KMS-11 (cell line): ENCODE measurements around the gene MVB12B.

Experiments
- H2AFZ ChIP-seq: fragments of 200-600 bp; sonication (generic); 2 replicates; pipeline ENCODE4 v1.6.1; 2016; ENCODE audit warnings: antibody characterized with exemption, mixed run types, low read depth
- H3K27ac ChIP-seq: fragments of 200-600 bp; sonication (generic); 2 replicates; pipeline ENCODE4 v1.6.1; 2016; ENCODE audit warnings: mild to moderate bottlenecking, mixed run types
- H3K27me3 ChIP-seq: fragments of 200-600 bp; sonication (generic); 2 replicates; pipeline ENCODE4 v1.6.1; 2017; ENCODE audit warnings: mild to moderate bottlenecking, low read depth, mixed run types, moderate library complexity; ENCODE audit not compliant: insufficient read depth
- H3K36me3 ChIP-seq: fragments of 200-600 bp; sonication (generic); 2 replicates; pipeline ENCODE4 v1.6.1; 2017; ENCODE audit warnings: mild to moderate bottlenecking, mixed run types; ENCODE audit not compliant: insufficient read depth
- H3K4me1 ChIP-seq: fragments of 200-600 bp; sonication (generic); 2 replicates; pipeline ENCODE4 v1.6.1; 2016; ENCODE audit warnings: mild to moderate bottlenecking, low read depth, mixed run types; ENCODE audit not compliant: poor library complexity, severe bottlenecking
- H3K4me2 ChIP-seq: fragments of 200-600 bp; sonication (generic); 2 replicates; pipeline ENCODE4 v1.7.0; 2016; ENCODE audit warnings: mild to moderate bottlenecking, mixed run types
- H3K4me3 ChIP-seq: fragments of 200-600 bp; sonication (generic); IDR thresholded peaks from 2 replicates; pipeline ENCODE4 v1.6.1; 2017; ENCODE audit warnings: low read depth, low read length, mixed read lengths; ENCODE audit not compliant: insufficient read depth
- H3K79me2 ChIP-seq: fragments of 200-600 bp; sonication (generic); 2 replicates; pipeline ENCODE4 v1.6.1; 2016; ENCODE audit warnings: low read depth, mixed run types; ENCODE audit not compliant: insufficient read depth
- H3K9ac ChIP-seq: fragments of 200-600 bp; sonication (generic); 2 replicates; pipeline ENCODE4 v1.6.1; 2016; ENCODE audit warnings: mild to moderate bottlenecking, mixed run types
- H4K20me1 ChIP-seq: fragments of 200-600 bp; sonication (generic); 2 replicates; pipeline ENCODE4 v1.6.1; 2016; ENCODE audit warnings: mild to moderate bottlenecking, mixed run types; ENCODE audit not compliant: insufficient read depth
- CTCF ChIP-seq: fragments of 200-600 bp; sonication (generic); conservative IDR thresholded peaks from 2 replicates; pipeline ENCODE4 v1.6.1; 2017; ENCODE audit warnings: low read depth, mild to moderate bottlenecking, antibody characterized with exemption, low read length, moderate library complexity, mixed read lengths

Gene MVB12B

GRCh38 chr9:126486276-126486675 is 159.6 kb downstream of the MVB12B start:
- Histone ChIP-seq H3K9ac (no peak overlapping the region), H4K20me1 (no peaks in the 10 kb centered on the region), H3K36me3 (no peaks in the 10 kb centered on the region), H2AFZ (no peak overlapping the region), H3K79me2 (no peaks in the 10 kb centered on the region), H3K4me2 (no peak overlapping the region), H3K4me3 (no peak overlapping the region), H3K4me1 (no peaks in the 10 kb centered on the region), H3K27ac (no peak overlapping the region), H3K27me3 (no peaks in the 10 kb centered on the region)
- no peak for TF ChIP-seq CTCF

- H3K9ac ChIP-seq: no peak overlapping the region
- no peaks in the 10 kb centered on the region for H3K36me3 ChIP-seq
- no peaks in the 10 kb centered on the region for H3K79me2 ChIP-seq
- H3K4me3 ChIP-seq: no peak overlapping the region
- no peaks in the 10 kb centered on the region for H4K20me1 ChIP-seq
- no peak overlapping the region for H3K4me2 ChIP-seq
- no peak overlapping the region for H3K27ac ChIP-seq
- no peaks in the 10 kb centered on the region for H3K4me1 ChIP-seq
- no peak overlapping the region for H2AFZ ChIP-seq
- no peaks in the 10 kb centered on the region for H3K27me3 ChIP-seq
- TF ChIP-seq CTCF: no peak
These were observed 161.2 kb downstream of the MVB12B start for GRCh38 chr9:126487856-126488255.

GRCh38 chr9:126488310-126488709 is 161.7 kb downstream of the MVB12B start:
- no peak overlapping the region for H3K4me3 ChIP-seq
- no peak overlapping the region for H2AFZ ChIP-seq
- H3K27me3 ChIP-seq: no peaks in the 10 kb centered on the region
- H3K4me1 ChIP-seq: no peaks in the 10 kb centered on the region
- no peaks in the 10 kb centered on the region for H3K36me3 ChIP-seq
- no peaks in the 10 kb centered on the region for H3K79me2 ChIP-seq
- H3K9ac ChIP-seq: no peak overlapping the region
- no peak overlapping the region for H3K4me2 ChIP-seq
- no peak overlapping the region for H3K27ac ChIP-seq
- TF ChIP-seq CTCF: no peak
- no peaks in the 10 kb centered on the region for H4K20me1 ChIP-seq

GRCh38 chr9:126488881-126489404 is 162.3 kb downstream of the MVB12B start:
- no peak for TF ChIP-seq CTCF
- Histone ChIP-seq H3K27me3 (no peaks in the 10 kb centered on the region), H2AFZ (no peak overlapping the region), H3K4me2 (no peak overlapping the region), H4K20me1 (no peaks in the 10 kb centered on the region), H3K27ac (no peak overlapping the region), H3K4me1 (no peaks in the 10 kb centered on the region), H3K9ac (no peak overlapping the region), H3K4me3 (no peak overlapping the region), H3K36me3 (no peaks in the 10 kb centered on the region), H3K79me2 (no peaks in the 10 kb centered on the region)
